ENCODE data around the gene DCP2.

DCP2 gene

DNA sequence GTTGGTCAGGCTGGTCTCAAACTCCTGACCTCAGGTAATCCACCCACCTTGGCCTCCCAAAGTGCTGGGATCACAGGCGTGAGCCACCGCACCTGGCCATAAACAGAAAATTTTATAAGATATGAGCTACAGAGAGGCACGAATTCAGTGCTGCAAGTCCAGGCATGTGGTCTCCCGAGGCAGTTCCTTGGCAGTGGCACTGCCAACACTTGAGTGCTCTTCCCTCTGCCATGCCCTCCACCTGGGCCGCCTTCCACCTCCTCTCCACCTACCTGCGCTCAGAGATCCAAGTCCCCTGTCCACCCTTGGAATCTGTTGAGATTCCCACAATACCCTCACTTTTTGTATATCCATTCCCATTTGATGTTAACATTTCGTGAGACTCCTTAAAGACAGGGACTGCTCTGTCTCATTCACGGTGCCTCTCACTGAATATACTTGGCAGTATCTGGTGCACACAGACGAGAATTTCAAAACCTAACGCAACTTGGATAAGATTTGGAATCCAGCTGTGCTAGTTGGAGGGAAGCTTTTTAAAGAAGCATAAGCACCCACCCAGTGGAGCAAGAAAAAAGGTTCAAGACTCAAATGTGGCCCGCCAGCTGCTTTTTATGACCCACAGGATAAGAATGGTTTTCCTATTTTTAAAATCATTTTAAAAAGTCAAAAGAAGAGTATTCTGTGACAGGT lies 68.3 kb downstream of the DCP2 start:
- no peak for DNase-seq (ENCODE audit: low read depth, low spot score)

DNA sequence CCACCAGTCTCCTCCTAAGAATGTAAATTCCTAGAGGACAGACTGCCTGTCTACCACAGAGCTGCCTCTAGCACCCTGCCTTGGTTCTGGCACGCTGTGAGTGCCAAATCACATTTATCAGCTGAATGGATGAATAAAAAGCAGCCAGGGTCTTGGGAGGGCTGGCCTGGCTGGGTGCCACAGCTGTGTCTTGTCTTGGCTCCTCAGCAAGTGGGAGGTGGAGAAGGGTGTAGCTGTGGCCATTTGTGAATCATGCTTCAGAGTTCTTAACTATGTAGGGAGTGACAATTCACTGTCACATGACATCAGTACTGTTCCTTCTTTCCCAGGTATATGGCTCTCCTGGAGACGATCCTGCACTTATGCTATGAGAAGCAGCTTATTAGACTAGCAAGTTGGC lies 70.6 kb downstream of the DCP2 start:
- no peak for DNase-seq (ENCODE audit: low read depth, low spot score)

DNA sequence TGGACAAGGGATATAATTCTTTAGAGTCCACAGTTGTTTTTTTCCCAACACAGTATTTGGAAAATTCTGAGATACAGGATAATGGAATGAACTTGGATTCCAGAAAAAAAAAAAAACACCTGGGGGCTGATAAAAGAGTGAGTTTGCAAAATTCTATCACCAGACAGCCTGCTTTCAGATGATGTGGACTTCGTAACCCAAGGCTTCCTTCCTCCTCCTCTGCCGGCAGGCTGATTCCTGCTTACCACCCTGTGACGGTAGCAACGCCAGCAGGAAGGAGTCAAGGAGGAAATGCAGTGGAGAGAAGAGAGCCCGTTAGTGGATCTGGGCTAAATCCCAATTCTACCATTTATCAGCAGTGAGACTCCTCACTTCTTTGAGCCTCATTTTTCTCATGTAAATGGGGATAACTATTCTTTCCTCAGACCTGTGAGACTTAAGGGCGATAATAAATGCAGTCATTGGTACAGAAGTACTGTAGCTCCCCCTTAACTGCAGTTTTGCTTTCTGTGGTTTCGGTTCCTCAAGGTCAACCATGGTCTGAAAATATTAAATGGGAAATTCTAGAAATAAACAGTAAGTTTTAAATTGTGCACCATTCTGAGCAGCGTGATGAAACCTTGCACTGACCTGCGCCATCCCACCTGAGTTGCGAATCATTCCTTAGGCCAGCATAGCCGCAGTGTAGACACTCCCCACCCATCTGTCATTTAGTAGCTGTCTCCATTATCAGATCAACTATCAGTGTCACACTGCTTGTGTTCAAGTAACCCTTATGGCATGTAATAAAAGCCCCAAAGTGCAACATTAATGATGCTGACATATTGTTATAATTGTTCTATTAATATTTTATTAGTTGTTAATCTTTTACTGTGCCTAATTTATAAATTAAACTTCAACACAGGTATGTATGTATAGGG lies 71.4 kb downstream of the DCP2 start:
- no peak for DNase-seq (ENCODE audit: low read depth, low spot score)

DNA sequence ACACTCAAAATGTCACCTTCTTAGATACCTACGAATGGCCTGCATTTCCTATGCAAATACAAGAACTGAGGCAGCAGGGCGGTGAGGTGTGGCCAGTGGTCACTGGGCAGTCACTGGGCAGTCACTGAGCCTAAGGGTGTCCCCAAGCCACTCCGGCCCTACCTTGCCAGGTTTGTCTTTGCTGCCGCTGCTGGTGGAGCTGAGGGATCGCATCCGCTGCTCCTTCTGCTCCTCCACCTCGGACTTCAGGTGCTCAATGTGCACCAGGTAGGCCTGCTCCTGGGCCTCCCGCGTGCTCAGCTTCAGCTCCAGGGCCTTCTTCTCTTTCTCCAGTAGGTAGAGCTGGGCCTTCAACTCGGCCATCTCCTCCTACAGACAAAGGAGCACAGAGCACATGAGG lies 72.3 kb downstream of the DCP2 start:
- DNase-seq (ENCODE audit: low read depth, low spot score), result no peak

DNA sequence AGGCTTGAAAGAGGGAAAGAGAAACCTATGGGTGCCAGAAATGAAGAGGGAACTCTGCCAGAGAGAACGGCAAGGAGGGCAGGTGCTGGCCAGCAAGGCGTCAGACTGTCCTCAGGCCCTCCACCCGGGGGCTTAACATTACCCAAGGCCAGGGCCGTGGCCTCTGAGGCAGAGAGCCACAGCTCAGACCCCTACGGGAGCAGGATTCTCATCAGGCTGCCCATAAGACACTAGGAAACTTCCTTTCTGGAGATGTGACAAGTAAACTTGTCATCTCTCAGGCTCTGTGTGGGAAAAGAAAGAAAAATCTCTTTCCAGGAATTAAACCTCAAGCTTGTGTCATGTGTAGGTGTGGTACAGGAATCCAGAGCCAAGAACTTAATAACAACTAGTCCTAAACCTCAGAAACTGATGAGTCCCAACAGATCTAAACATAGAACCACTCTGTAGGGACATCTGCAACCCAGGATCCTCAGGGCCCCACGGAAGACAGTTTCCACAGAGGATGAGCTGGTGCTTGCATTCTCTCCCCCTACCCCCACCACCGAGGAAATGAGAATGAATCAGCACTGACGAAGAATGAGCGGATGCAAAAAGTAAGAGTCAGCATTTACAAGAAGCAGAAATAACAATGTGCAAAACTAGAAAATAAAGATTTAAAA lies 74.3 kb downstream of the DCP2 start:
- no peak for DNase-seq (ENCODE audit: low read depth, low spot score)

DNA sequence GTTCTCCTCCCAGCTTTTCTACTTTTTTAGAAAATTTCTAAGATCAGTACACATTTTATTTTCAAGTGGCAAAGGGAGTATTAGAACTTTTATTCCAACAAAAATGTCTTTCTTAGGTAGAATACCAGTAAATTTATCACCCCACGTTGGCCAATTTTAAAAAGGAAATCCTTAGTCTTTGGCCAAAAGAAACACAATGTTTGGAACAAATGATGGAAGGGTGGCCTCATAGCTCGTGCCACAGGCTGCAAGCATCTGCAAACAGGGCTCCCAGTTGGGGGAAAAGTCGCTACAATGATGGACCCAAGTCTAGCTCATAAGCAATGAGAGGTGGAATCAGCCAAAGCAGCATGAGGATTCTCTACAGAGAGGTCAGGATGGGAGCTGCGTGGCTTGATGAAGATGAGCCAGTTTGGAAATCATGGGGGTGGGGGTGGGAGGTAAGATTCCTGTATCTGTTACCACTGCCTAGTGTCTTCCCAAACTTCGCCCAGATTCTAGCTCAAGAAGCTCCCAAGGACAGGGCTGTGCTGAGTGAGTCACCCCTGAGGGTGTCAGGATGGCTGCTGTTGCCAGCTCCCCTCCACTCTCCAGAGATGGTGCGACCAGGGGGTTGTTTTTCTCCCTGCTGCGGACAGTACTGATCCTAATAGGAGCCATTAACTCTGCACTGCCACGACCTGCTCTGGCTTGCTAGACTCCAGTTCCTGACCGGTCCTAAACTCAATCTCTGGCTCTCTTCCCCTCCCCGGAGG lies 75.6 kb downstream of the DCP2 start:
- DNase-seq (ENCODE audit: low read depth, low spot score), result no peak

DNA sequence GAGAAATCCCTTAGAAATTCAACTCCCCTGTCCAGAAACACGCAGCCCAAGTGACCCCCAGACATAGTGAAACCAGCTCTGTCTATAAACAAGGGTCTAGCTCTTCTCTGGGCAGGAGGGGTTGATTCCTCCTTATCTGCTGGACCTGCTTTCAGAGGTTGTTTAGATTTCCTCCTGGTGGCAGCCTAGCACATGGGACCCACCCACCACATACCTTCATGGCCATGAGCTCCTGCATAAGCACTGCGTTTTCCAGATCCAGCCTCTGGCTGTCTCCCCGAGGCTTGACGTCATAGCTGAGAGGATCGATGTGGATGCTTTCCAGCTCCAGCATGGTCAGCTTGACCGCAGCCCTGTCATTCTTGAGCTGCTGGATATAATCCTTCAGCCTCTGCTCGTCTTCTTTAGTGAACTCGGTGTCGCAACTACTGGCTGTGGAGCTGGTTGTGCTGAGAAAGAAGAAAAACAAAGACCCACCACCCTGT lies 77.0 kb downstream of the DCP2 start:
- no peak for DNase-seq (ENCODE audit: low read depth, low spot score)

DNA sequence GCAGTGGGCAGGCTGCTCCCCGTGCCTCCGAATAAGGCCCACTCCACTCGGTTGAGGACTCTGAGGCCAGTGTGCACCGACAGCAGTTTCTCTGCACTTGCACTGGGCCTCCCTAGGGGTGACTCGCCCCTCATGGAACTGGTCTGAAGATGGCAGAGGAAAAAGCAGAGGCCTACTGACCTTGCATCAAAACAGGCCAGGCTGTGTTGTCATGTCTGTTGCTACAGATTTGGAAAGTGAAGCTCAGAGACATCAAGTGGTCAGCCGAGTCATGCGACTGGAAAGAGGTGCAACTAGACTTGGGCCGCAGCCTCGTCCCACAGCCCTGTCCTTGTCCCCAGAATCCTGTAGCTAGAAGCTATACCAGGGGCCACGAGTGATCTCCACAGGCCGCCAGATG lies 78.3 kb downstream of the DCP2 start:
- no peak for DNase-seq (ENCODE audit: low read depth, low spot score)

DNA sequence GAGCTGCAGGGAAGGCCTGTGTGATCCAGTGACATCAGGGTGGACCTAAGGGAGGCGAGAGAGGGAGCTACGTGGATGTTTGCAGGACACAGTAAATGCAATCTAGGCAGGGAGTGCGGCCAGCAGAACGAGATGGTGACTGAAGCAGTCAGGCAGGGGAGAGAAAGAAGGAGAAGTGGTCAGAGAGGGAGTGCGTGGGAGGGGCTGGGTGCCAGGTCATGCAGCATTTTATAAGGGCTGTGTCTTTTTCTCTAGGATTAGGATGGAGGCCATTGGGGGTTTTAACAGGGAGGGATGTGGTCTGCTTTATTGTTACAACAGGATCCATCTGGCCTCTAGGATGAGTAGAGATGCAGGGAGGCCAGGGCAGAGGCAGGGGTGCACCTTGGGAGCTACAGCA lies 80.4 kb downstream of the DCP2 start:
- no peak for DNase-seq (ENCODE audit: low read depth, low spot score)

DNA sequence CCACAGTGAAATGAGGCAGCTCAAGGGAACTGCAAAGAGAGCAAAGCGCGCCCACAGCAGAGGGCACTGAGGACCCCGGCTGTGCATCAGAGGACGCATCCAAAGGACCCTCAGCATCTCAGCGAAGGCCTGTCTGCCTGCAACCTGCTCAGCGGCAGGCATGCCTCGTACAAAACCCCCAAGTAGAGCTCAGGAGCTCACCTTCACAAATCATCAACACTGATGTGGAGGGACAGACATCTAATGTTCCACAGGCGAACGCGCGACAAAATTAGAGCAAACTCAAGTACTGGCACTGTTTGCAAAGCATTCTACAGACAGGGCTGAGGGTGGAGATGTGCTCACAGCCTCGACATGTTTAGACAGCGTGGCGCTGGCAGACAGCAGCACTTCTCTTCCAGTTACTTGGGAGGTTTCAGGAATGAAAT lies 81.0 kb downstream of the DCP2 start:
- no peak for DNase-seq (ENCODE audit: low read depth, low spot score)

DNA sequence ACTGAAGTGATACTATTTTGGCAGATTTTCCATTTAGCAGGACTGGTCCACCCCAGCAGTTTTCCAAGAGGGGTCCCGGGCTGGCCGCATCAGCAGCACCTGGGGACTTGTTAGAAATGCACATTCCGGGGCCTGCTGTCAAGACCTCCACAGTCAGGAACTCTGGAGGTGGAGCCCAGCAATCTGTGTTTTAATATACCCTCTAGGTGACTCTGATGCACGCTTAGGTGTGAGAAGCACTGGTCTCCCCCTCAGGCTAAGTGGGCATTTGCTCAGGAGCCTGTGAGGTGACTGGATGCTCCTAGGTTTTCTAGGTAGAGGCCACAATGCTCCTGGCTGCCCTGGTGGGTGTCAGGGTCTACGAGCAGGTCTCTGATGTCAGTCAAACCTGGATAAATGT lies 81.7 kb downstream of the DCP2 start:
- DNase-seq (ENCODE audit: low read depth, low spot score), result no peak

DNA sequence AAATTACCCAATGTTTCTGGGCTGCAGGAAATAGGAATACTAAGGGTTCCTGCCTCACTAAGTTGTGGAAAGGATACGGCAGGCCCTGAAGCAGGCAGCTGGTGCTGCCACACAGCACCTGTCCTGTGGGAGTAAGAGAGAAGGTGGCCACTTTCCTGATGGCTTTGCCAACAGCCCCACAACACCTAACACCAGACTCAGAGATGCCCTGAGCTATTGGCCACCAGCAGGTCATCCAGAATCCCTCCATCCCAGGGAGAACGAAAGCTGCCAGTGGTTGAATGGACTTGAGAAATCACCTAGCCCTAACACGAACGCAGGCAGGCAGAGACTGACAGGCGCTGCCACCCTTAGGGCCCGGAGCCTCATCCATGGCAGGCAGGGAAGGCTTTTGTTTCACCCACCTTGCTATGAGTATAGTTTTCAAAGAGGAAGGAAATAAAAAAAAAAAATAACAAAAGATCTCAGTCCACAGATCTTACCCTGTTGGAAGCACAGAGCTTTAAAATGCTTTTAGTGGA lies 82.2 kb downstream of the DCP2 start:
- no peak for DNase-seq (ENCODE audit: low read depth, low spot score)

DNA sequence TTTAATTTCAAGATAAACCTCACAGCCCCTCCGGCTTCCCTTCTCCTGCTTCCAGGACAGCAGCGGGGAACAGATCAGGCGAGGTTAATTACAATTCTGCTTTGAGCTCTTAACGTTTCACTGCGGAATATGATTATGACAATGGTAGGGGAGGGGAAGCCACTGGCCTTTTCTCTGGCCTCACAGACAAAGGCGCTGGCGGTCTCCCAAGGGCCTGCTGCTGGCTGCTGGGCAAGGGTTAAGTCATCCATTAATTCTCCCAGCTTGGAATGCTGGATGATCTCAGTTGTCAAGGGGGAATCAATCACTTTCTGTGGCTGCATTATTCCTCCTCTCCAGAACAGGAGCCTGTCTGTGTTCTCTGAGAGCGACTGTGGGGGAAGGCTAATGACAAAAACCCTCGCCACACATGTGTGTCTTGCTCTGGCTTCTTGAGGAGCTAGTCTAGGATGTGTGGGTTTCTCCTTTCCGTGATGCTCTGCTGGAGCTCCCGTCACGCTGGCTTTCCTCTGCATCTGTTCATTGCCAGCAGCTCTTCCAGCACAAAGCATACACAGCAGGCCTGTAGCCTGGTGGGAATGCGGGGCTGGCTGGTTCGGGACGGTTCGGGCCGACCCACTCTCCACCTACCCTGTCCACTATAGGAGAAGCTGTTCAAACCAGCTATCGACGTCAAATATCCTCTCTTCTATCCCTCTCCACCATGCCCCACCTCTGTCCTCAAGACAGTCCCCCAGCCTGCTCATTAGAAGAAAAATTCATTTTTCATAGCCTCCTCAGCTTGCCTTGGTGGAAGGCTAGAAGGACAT lies 82.8 kb downstream of the DCP2 start:
- DNase-seq (ENCODE audit: low read depth, low spot score), result no peak

DNA sequence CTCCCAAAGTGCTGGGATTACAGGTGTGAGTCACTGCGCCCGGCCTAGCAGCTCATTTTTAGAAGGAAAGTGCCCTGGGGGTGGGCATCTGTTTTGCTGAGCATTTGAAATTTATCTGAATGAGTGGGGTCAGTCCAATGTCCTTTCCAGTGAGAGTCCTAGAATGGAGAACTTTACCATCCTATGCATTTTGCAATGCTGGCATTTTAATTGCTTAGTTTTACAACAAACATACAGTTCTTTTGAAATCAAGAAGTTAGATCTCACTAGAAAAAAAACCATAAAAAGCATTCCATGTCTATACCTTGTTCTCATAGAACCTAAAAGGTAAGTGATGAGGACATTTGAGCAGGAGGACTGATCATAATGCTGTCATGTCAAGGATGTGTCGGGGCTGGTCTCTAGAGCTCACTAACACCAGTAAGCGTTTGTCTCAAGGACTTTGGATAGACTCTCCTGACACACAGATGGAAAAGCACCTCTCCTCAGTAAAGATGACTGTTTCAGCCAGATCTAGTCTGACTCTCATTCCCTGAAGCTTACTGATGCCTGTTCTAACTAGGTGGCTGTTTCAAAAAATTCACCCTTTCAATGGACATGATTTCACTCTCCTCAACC lies 83.9 kb downstream of the DCP2 start:
- no peak for DNase-seq (ENCODE audit: low read depth, low spot score)

DNA sequence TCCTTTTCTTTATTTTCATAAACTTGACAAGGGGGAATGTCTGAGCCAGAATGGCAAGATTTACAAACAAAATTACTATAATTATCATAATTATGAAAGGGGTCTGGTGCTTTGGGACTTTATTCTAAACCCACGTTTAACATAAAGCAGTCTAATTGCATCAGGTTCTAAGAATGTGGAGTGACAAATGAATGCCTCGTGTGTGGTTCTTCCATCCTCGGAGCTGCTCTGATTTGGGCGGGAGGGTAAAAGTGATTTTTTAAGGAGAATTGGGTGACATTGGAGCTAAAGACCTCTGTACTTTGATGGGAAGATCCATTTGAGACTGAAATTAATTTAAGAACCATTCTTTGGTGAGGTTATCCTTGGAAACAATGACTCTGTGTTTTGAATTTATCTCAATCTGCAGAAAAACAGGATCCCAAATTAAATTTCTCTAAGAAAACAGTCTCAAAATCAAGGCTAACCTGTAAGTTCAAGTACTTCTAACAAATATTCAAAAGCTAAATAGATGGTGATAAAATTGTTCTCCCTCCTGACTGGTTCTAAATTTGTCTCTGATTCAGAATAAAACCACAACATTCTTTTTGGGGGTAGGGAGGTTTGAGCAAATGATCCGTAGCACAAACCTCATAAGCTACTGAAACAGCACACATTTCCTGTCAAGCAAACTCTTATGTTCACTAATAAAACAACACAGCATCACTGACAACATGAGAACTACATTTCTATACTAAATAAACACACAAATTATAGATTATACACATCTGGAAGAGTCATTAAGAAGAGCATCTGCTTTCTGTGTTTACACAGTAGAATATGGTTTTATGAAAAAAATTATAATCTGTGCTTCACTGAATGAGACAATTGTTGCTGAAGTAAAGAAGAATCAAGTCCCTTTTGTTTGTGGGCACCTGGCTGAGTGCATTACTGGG lies 85.5 kb downstream of the DCP2 start:
- DNase-seq (ENCODE audit: low read depth, low spot score), result no peak

DNA sequence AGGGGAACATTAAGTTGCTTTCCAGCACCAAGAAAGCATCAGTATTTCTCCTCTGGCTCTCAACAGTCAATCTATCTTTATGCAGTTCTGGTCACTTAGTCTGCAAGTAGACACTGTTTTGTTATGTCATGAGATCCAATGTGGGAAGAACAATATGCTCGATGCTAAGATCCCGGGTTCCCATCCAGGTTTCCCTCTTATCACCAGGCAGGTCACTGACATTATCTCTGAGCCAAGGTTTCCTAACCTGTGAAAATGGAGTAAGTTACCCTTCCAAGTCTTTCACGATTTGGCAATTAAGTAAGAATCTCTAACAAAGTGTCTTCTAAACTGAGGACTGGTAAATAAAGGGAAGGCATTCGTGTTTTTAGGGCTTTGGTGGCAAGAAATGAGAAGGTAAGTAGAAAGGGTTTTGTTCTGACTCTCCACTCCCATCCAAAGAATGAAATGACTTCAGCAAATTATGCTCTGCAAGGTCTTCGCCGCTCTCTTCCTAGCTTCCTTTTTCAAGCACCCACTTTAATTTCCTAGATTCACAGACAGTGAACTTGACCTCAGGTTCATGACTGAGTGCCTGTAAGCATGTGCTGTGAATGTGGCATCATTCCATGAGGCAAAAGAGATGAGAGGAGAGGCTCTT lies 86.4 kb downstream of the DCP2 start:
- DNase-seq (ENCODE audit: low read depth, low spot score), result no peak

DNA sequence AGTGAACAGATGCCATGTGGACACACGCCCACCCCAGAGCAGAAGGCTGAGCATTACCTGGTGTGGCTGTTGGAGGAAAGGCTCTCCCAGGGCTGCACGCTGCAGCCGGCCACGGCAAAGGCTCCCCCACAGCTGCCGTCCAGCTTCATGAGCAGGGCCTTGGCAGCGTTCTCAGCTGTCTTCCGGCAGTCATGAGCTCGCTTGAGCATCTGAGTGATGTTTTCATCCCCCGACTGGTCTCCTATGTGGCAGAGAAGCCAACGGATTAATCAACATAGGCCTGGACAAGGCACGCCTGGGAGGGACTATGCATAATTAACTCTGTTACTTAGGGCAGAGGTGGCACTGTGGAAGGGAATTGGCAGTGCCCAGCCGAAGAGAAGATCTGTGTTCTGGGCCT lies 87.3 kb downstream of the DCP2 start:
- DNase-seq (ENCODE audit: low read depth, low spot score), result no peak

DNA sequence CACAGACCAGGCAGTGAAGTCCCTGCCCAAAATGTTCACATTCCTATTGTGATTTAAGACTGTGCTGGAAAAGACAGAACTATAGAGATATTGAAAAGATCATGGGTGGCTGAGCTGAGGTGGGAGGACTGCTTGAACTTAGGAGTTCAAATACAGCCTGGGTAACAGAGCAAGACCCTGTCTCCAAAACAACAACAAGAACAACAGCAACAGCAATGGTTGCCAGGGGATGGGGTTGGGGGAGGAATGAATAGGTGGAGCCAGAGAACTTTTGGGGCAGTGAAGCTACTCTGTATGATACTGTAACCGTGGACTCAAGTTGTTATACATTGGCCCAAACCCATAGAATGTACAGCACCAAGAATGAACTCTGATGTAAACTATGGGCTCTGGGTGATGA lies 88.2 kb downstream of the DCP2 start:
- no peak for DNase-seq (ENCODE audit: low read depth, low spot score)

DNA sequence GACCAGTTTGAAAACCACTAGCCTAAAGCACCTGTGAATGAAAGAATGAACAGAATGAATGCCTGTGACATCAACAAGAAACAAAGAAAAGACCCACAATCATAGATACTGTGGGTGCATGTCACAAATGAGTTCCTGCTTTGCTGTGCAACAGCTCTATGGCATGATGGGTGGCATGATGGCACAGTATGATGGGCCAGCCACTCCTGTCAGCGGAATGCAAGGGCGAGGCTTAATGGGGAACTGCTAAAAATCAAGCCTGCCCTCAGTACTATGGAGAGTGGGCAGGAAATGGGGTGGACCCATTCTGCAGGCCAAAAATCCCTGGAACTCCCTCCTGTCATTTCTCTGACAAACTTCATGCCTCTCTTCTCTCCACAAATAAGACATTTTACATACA lies 89.0 kb downstream of the DCP2 start:
- no peak for DNase-seq (ENCODE audit: low read depth, low spot score)
